ENCODE data around the gene PTK7.

- TF ChIP-seq TAF1 (IDR thresholded peaks at IDR 0.05; ENCODE audit: borderline replicate concordance, insufficient read depth, low read length) (no peak), SIN3A (IDR thresholded peaks at IDR 0.05; ENCODE audit: borderline replicate concordance, insufficient read depth, low read length) (no peak), REST (IDR thresholded peaks at IDR 0.05; ENCODE audit: insufficient read depth in 1 of 2, low read depth in 2 of 2, low read length in 2 of 2) (no peak), POLR2AphosphoS5 (IDR thresholded peaks at IDR 0.05; ENCODE audit: low read depth, low read length) (no peak)
These were observed 49.4 kb downstream of the PTK7 start for GRCh38 chr6:43125555-43125954.

Data from PFSK-1 (cell line).